H9 (cell line): Measurements from ENCODE around the gene HNRNPH2. TPM values are rescaled to one million over a fixed set of nuclear protein-coding genes. Genes with fewer than 3 reads are reported as not detected.

ENCODE experiments used
- DNase-seq: peaks from one replicate; pipeline ENCODE4 v3.0.0-alpha.2; 2017
- H2AFZ ChIP-seq: one replicate; pipeline ENCODE4 v1.6.1; 2013; ENCODE audit warnings: mild to moderate bottlenecking, low read length, control low read depth, moderate library complexity
- H2AK5ac ChIP-seq: 2 replicates; pipeline ENCODE4 v1.6.1; 2013; ENCODE audit warnings: low read length, control low read depth, mixed read lengths; ENCODE audit not compliant: insufficient read length
- H2BK120ac ChIP-seq: one replicate; pipeline ENCODE4 v1.6.1; 2013; ENCODE audit warnings: low read depth, mild to moderate bottlenecking, low read length, control low read depth, inconsistent platforms; ENCODE audit not compliant: poor library complexity, severe bottlenecking
- H2BK12ac ChIP-seq: 2 replicates; pipeline ENCODE4 v1.6.1; 2013; ENCODE audit warnings: low read length, control low read depth, mixed read lengths, low read depth; ENCODE audit not compliant: insufficient read length
- H2BK15ac ChIP-seq: 2 replicates; pipeline ENCODE4 v1.6.1; 2013; ENCODE audit warnings: low read depth, low read length, control low read depth
- H2BK20ac ChIP-seq: one replicate; pipeline ENCODE4 v1.6.1; 2013; ENCODE audit warnings: low read depth, mild to moderate bottlenecking, low read length, control low read depth, inconsistent platforms; ENCODE audit not compliant: poor library complexity, severe bottlenecking
- H2BK5ac ChIP-seq: 2 replicates; pipeline ENCODE4 v1.6.1; 2013; ENCODE audit warnings: low read length, control low read depth, mixed read lengths; ENCODE audit not compliant: insufficient read length
- H3K14ac ChIP-seq: 2 replicates; pipeline ENCODE4 v1.6.1; 2013; ENCODE audit warnings: low read length, control low read depth; ENCODE audit not compliant: insufficient read depth
- H3K18ac ChIP-seq: 2 replicates; pipeline ENCODE4 v1.6.1; 2013; ENCODE audit warnings: low read depth, mild to moderate bottlenecking, mixed read lengths, low read length, control low read depth; ENCODE audit not compliant: insufficient read length
- H3K23ac ChIP-seq: 2 replicates; pipeline ENCODE4 v1.6.1; 2013; ENCODE audit warnings: low read length, control low read depth, mixed read lengths, low read depth; ENCODE audit not compliant: insufficient read length
- H3K23me2 ChIP-seq: 2 replicates; pipeline ENCODE4 v1.6.1; 2013; ENCODE audit warnings: low read depth, mild to moderate bottlenecking, mixed read lengths, low read length, control low read depth; ENCODE audit not compliant: insufficient read length, poor library complexity, severe bottlenecking
- H3K27ac ChIP-seq: 2 replicates; pipeline ENCODE4 v1.5.1; 2013; ENCODE audit warnings: low read length, control low read depth, mixed read lengths, low read depth; ENCODE audit not compliant: insufficient read length
- H3K27me3 ChIP-seq: 2 replicates; pipeline ENCODE4 v1.6.1; 2013; ENCODE audit warnings: low read length, control low read depth, inconsistent platforms; ENCODE audit not compliant: insufficient read depth
- H3K4ac ChIP-seq: 2 replicates; pipeline ENCODE4 v1.6.1; 2013; ENCODE audit warnings: low read depth, mild to moderate bottlenecking, control low read depth, inconsistent platforms, low read length, moderate library complexity
- H3K4me1 ChIP-seq: 2 replicates; pipeline ENCODE4 v1.6.1; 2013; ENCODE audit warnings: low read length, control low read depth, inconsistent platforms; ENCODE audit not compliant: insufficient read depth
- H3K4me2 ChIP-seq: 2 replicates; pipeline ENCODE4 v1.6.1; 2013; ENCODE audit warnings: low read length, control low read depth, mixed read lengths; ENCODE audit not compliant: insufficient read length, insufficient read depth
- H3K56ac ChIP-seq: 2 replicates; pipeline ENCODE4 v1.6.1; 2013; ENCODE audit warnings: low read depth, mild to moderate bottlenecking, mixed read lengths, low read length, control low read depth; ENCODE audit not compliant: insufficient read length
- H3K79me1 ChIP-seq: 2 replicates; pipeline ENCODE4 v1.6.1; 2013; ENCODE audit warnings: low read depth, mild to moderate bottlenecking, moderate library complexity, low read length, control low read depth, inconsistent platforms; ENCODE audit not compliant: insufficient read depth, poor library complexity, severe bottlenecking
- H3K79me2 ChIP-seq: 2 replicates; pipeline ENCODE4 v1.6.1; 2013; ENCODE audit warnings: low read length, control low read depth, inconsistent platforms; ENCODE audit not compliant: insufficient read depth
- H3K9ac ChIP-seq: 2 replicates; pipeline ENCODE4 v1.6.1; 2013; ENCODE audit warnings: low read length, control low read depth, mixed read lengths; ENCODE audit not compliant: insufficient read length; ENCODE audit errors: extremely low read depth
- H3K9me3 ChIP-seq: one replicate; pipeline ENCODE4 v1.6.1; 2013; ENCODE audit warnings: low read depth, low read length, inconsistent platforms; ENCODE audit not compliant: control insufficient read depth
- H3T11ph ChIP-seq: one replicate; pipeline ENCODE4 v1.6.1; 2013; ENCODE audit warnings: mild to moderate bottlenecking, low read length, control low read depth, inconsistent platforms
- H4K20me1 ChIP-seq: one replicate; pipeline ENCODE4 v1.6.1; 2013; ENCODE audit not compliant: control insufficient read depth, insufficient read length, insufficient read depth
- H4K5ac ChIP-seq: 2 replicates; pipeline ENCODE4 v1.6.1; 2013; ENCODE audit warnings: low read depth, mild to moderate bottlenecking, mixed read lengths, low read length, control low read depth; ENCODE audit not compliant: insufficient read length
- H4K8ac ChIP-seq: replicated peaks from 2 replicates; pipeline ENCODE4 v1.6.1; 2013; ENCODE audit warnings: low read length, control low read depth, mixed read lengths, low read depth; ENCODE audit not compliant: insufficient read length
- H4K91ac ChIP-seq: 2 replicates; pipeline ENCODE4 v1.6.1; 2013; ENCODE audit warnings: low read depth, mild to moderate bottlenecking, moderate library complexity, mixed read lengths, low read length, control low read depth; ENCODE audit not compliant: insufficient read length
- H3K27ac Mint-ChIP-seq, 3 experiments: 2 replicates in 2 of 3; 3 replicates in 1 of 3; pipeline ENCODE4 v1.8.0; 2020 to 2021; ENCODE audit warnings: mixed read lengths in 3 of 3, mild to moderate bottlenecking in 1 of 3, moderate library complexity in 1 of 3
- H3K27me3 Mint-ChIP-seq: 2 replicates; pipeline ENCODE4 v1.8.0; 2021; ENCODE audit warnings: low read depth, mild to moderate bottlenecking, moderate library complexity, mixed read lengths
- H3K36me3 Mint-ChIP-seq, 3 experiments: 2 replicates in 2 of 3; 3 replicates in 1 of 3; pipeline ENCODE4 v1.8.0; 2020 to 2021; ENCODE audit warnings: low read depth in 3 of 3, mixed read lengths in 3 of 3; ENCODE audit not compliant: insufficient read depth in 1 of 3
- H3K4me1 Mint-ChIP-seq, 2 experiments: 2 replicates each; pipeline ENCODE4 v1.8.0; 2020; ENCODE audit warnings: mixed read lengths in 2 of 2
- H3K4me3 Mint-ChIP-seq, 2 experiments: 2 replicates in 1 of 2; 3 replicates in 1 of 2; pipeline ENCODE4 v1.8.0; 2020 to 2021; ENCODE audit warnings: mild to moderate bottlenecking in 2 of 2, mixed read lengths in 2 of 2, moderate library complexity in 1 of 2
- H3K9me3 Mint-ChIP-seq, 2 experiments: 2 replicates in 1 of 2; 3 replicates in 1 of 2; pipeline ENCODE4 v1.8.0; 2020; ENCODE audit warnings: mild to moderate bottlenecking in 2 of 2, mixed read lengths in 2 of 2, moderate library complexity in 1 of 2
- CTCF ChIP-seq: fragments of 200-600 bp; sonication (generic); conservative IDR thresholded peaks from 3 replicates; pipeline ENCODE4 v1.8.0; 2021; ENCODE audit warnings: antibody characterized with exemption, mild to moderate bottlenecking
- WGBS: extraction: QIAGEN DNeasy Blood & Tissue Kit; methylation state at CpG from one replicate; pipeline ENCODE4 v1.1.7; 2013; ENCODE audit warnings: missing lambda C conversion rate, low lambda C conversion rate, mixed read lengths; ENCODE audit not compliant: insufficient read length; ENCODE audit errors: extremely low coverage; 5-methylcytosine and 5-hydroxymethylcytosine counted together
- total RNA-seq: library from RNA; stranded (reverse); gene quantifications from 2 replicates; pipeline ENCODE4 v1.2.1, GENCODE V29; 2021

HNRNPH2 gene
- total RNA-seq, 1 experiment from 2014 or later, result 60.2 TPM

- Histone ChIP-seq H3T11ph (no peak overlapping the region), H3K27ac (no peak overlapping the region), H3K9me3 (peaks cover 20% of the 10 kb centered on the region), H3K23ac (no peak overlapping the region), H2AFZ (no peak overlapping the region), H3K4me2 (no peak overlapping the region), H2BK15ac (no peak overlapping the region), H2BK20ac (no peak overlapping the region), H3K4me1 (no peaks in the 10 kb centered on the region), H2BK5ac (no peak overlapping the region), H3K14ac (no peak overlapping the region), H3K18ac (no peak overlapping the region), H4K20me1 (no peaks in the 10 kb centered on the region), H3K9ac (no peak overlapping the region), H2BK12ac (no peak overlapping the region), H3K27me3 (no peaks in the 10 kb centered on the region), H3K4ac (no peak overlapping the region), H3K56ac (no peak overlapping the region), H4K91ac (no peak overlapping the region), H4K8ac (no peak overlapping the region), H3K79me1 (no peaks in the 10 kb centered on the region), H3K79me2 (no peaks in the 10 kb centered on the region), H4K5ac (no peak overlapping the region), H2BK120ac (no peak overlapping the region), H2AK5ac (no peak overlapping the region), H3K23me2 (no peaks in the 10 kb centered on the region)
- H3K9me3 Mint-ChIP-seq, result peaks cover 64% of the 10 kb centered on the region in 2 experiments
- WGBS, result no CpG with 5 or more reads among the region's 2 CpGs
- no peak for DNase-seq
- TF ChIP-seq CTCF, result no peak
- peak overlapping the region; percentile 16 to 83; a peak in 4 of 5 replicates for H3K4me3 Mint-ChIP-seq
- no peaks in the 10 kb centered on the region; the same call in 1 of the 2 replicates for H3K27me3 Mint-ChIP-seq
- peaks cover 12 to 28% (median 23%) of the 10 kb centered on the region in 3 experiments for H3K36me3 Mint-ChIP-seq
- peaks cover 24 to 26% of the 10 kb centered on the region in 2 experiments for H3K4me1 Mint-ChIP-seq
- no peak overlapping the region for H3K27ac Mint-ChIP-seq
These were observed 11.5 kb downstream of the HNRNPH2 start for GRCh38 chrX:101419489-101419888.
